RKO (cell line): ENCODE data around the gene DYNLT4.
A peak's percentile ranks its signal among the peaks of the same experiment; 100 is the strongest.
"Not testable (repeated sequence)": the region's sequence is repeated elsewhere in the genome, so short reads cannot be mapped to it uniquely, and the experiment has no call there.

Experiments
- DNase-seq: peaks from one replicate; pipeline ENCODE4 v3.0.0-alpha.2; 2016; ENCODE audit warnings: low spot score

The DYNLT4 gene

GRCh38 chr1:44808938-44809917 is 2.1 kb upstream of the DYNLT4 start:
- no peak for DNase-seq

GRCh38 chr1:44808063-44808937 is 1.1 kb upstream of the DYNLT4 start, which contains the start of gene BTBD19:
BTBD19 (plus strand) TSS chr1:44808523; CDS start chr1:44808821, 298 bp downstream.
- no peak for DNase-seq

- peak; percentile 87 for DNase-seq
Measured at GRCh38 chr1:44807364-44808062, 362 bp upstream of the DYNLT4 start.

- no peak for DNase-seq
Measured at GRCh38 chr1:44806025-44806703, 987 bp downstream of the DYNLT4 start.

GRCh38 chr1:44805311-44806024 is 1.7 kb downstream of the DYNLT4 start:
- DNase-seq, result no peak

GRCh38 chr1:44803312-44804095 is 3.6 kb downstream of the DYNLT4 start:
- no peak for DNase-seq

DNA sequence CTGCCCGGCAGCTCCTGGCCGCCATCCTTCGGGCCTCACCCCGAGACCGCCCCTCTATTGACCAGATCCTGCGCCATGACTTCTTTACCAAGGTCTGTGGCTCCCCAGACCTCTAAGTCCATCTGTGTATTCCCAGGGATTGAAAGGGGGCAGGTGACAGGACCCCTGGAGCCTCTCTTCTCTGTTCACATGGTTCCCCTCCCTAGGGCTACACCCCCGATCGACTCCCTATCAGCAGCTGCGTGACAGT is 4.2 kb downstream of the DYNLT4 start:
- no peak for DNase-seq

GRCh38 chr1:44802306-44803061 is 4.7 kb downstream of the DYNLT4 start:
- no peak for DNase-seq

- no peak for DNase-seq
Measured at GRCh38 chr1:44801491-44802305, 5.5 kb downstream of the DYNLT4 start.

DNA sequence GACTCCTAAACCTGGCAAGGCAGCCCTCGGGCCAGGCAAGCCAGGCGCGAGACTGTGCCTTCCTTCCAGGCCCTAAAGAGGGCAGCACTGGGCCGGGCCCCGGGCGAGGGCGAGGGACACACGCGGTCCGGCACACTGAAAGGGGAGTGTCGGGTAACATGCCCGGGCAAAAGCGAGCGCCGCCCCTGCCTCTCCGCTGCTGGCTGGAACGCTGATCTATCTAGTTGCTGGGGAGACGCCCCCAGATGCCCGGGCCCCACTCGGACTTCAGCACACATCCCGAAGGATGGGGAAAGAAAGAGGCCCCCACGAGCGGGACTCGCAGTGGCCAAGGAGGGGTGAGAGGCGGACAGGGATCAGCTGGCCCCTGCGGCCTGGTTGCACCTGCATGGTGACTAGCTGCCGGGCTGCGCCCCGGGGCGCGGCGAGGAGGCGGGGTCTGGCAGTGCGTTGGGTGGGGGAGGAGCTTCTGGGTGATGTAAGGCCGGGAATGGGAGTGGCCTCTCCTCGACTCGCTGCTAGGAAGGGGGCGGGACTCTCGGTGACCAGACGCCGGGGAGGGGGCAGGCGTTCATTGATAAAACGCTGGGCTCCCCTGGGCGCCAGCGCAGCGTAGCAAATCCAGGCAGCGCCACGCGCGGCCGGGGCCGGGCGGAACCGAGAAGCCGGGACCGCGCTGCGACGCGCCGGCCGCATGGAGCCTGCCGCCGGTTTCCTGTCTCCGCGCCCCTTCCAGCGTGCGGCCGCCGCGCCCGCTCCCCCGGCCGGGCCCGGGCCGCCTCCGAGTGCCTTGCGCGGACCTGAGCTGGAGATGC is 7.2 kb downstream of the DYNLT4 start, which contains the start of gene PLK3:
TSS of gene PLK3 (plus strand) at position 608 of the 815 bp plus-strand sequence. CDS start at position 695, 87 bp downstream.
- DNase-seq, result peak; percentile 96

DNA sequence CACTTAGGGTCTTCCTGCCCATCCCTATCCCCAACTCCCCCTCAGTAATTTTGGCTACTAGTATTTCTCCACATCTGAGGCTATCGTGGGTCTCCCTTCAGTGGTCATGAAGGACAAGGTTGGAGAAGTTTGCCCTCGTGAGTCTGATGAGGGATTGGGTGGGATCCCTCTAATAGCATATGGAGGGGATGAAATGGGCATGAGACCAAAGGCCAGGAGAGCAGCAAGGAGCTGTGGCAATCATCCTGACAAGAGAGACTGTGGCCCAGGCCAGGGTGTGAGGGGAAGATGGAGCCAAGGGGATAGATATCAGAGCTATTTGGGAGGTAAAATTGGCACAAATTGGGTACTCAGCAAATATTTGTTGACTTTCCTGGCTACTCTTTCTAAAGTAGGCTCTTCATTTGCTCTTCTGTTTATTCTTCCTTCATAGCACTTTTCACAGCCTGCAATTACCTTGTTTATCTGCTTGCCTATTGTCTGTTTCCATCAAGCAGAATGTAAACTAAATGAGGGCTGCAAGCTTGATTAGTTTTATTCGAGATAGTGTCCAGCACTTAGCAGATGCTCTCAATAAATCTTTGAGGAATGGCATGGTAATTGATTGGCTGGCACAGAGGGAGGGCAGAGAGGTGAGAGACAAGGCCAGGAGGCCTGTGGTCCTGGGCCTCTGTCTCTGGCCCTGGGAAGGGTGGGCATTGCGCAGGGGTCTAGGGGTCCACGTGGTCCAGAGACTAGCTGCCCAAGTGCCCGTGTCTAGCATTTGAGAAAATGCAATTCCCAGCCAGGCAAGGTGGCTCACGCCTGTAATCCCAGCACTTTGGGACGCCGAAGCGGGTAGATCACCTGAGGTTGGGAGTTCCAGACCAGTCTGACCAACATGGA is 8.4 kb downstream of the DYNLT4 start:
- no peak for DNase-seq

DNA sequence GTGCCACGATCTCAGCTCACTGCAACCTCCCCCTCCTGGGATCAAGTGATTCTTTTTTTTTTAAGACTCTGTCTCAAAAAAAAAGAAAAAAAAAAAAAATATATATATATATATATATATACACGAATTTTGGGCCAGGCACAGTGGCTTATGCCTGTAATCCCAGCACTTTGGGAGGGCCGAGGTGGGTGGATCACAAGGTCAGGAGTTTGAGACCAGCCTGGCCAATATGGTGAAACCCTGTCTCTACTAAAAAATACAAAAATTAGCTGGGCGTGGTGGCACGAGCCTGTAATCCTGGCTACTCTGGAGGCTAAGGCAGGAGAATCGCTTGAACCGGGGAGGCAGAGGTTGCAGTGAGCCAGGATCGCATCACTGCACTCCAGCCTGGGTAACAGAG is 9.3 kb downstream of the DYNLT4 start:
- DNase-seq, result not testable (repeated sequence)

- DNase-seq, result no peak
Measured at GRCh38 chr1:44792736-44793502, 14.2 kb downstream of the DYNLT4 start.

- DNase-seq, result no peak
Measured at GRCh38 chr1:44790968-44791801, 16.0 kb downstream of the DYNLT4 start.
